Nephron (organoid): ENCODE results near the gene ARHGEF6.

Source experiments
- H3K27ac Mint-ChIP-seq, 3 experiments: 2 replicates each; pipeline ENCODE4 v1.8.0; 2020; ENCODE audit warnings: mixed read lengths in 3 of 3, mild to moderate bottlenecking in 2 of 3, moderate library complexity in 1 of 3
- H3K27me3 Mint-ChIP-seq: 2 replicates; pipeline ENCODE4 v1.8.0; 2021; ENCODE audit warnings: low read depth, mild to moderate bottlenecking, moderate library complexity, mixed read lengths
- H3K36me3 Mint-ChIP-seq: 2 replicates; pipeline ENCODE4 v1.8.0; 2020; ENCODE audit warnings: low read depth, mixed read lengths
- H3K4me1 Mint-ChIP-seq: 2 replicates; pipeline ENCODE4 v1.8.0; 2020; ENCODE audit warnings: mixed read lengths
- H3K4me3 Mint-ChIP-seq, 3 experiments: 2 replicates each; pipeline ENCODE4 v1.8.0; 2020; ENCODE audit warnings: mild to moderate bottlenecking in 3 of 3, mixed read lengths in 3 of 3, moderate library complexity in 2 of 3
- H3K9me3 Mint-ChIP-seq: 2 replicates; pipeline ENCODE4 v1.8.0; 2020; ENCODE audit warnings: mixed read lengths
- CTCF ChIP-seq, 3 experiments: fragments of 200-600 bp; sonication (generic); IDR thresholded peaks; one replicate each; pipeline ENCODE4 v1.5.0; 2021; ENCODE audit warnings: antibody characterized with exemption in 3 of 3; ENCODE audit not compliant: unreplicated experiment in 3 of 3

ARHGEF6 gene

DNA sequence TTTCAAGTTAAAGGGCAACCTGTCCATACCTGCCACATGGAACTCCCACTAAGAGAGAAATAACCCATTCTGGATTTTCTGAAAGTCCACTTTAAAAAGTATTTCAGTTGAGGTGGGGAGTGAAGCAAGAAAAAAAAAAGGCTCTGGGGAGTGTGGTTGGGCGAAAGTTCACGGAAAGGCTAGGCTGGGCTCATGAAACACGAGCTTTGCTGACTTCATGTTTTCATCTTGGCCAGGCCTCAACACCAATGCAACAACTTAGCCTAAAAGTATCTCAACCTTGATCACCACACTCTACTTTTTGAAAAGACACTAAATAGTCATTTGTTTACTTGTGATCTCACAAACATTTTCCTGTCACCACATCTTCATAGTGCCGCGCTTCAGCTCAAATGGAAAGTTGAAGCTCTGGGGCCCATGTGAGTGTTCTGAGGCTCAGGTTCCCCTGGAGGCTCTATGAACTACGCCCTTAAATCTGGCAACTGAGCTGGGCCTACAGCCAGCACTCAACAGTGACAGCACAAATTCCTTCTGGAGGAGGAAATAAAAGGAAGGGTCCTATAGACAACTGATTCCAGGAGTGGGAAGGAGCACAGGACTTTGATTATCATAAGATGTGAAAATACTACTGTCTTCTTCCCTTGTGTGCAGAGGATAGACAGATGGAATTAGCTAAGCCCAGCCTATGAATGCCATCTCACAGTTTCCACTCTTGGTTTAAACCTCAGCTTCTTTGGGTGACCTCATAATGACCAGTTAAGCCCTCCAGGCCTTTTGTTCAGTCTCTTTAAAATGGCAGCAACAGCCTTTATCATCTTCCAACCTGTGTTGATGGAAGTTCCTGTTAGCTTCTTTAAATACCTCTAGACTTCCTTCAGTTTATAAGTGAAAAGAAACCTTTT is 127.7 kb downstream of the ARHGEF6 start:
- H3K27ac Mint-ChIP-seq, result no peak overlapping the region

GRCh38 chrX:136650811-136651210 is 129.9 kb downstream of the ARHGEF6 start:
- Mint-ChIP-seq H3K4me3 (no peak overlapping the region), H3K27ac (no peak overlapping the region), H3K9me3 (peaks cover 7% of the 10 kb centered on the region), H3K27me3 (no peaks in the 10 kb centered on the region), H3K36me3 (no peaks in the 10 kb centered on the region), H3K4me1 (no peaks in the 10 kb centered on the region)
- TF ChIP-seq CTCF (IDR thresholded peaks at IDR 0.05; ENCODE audit: unreplicated experiment in 3 of 3), result no peak

More for the DNA sequence above, 127.7 kb downstream of the ARHGEF6 start:
- Mint-ChIP-seq H3K27me3 (no peaks in the 10 kb centered on the region), H3K36me3 (no peaks in the 10 kb centered on the region), H3K4me3 (no peak overlapping the region), H3K9me3 (peaks cover 2% of the 10 kb centered on the region), H3K4me1 (no peaks in the 10 kb centered on the region)
- TF ChIP-seq CTCF (IDR thresholded peaks at IDR 0.05; ENCODE audit: unreplicated experiment in 3 of 3), result no peak

DNA sequence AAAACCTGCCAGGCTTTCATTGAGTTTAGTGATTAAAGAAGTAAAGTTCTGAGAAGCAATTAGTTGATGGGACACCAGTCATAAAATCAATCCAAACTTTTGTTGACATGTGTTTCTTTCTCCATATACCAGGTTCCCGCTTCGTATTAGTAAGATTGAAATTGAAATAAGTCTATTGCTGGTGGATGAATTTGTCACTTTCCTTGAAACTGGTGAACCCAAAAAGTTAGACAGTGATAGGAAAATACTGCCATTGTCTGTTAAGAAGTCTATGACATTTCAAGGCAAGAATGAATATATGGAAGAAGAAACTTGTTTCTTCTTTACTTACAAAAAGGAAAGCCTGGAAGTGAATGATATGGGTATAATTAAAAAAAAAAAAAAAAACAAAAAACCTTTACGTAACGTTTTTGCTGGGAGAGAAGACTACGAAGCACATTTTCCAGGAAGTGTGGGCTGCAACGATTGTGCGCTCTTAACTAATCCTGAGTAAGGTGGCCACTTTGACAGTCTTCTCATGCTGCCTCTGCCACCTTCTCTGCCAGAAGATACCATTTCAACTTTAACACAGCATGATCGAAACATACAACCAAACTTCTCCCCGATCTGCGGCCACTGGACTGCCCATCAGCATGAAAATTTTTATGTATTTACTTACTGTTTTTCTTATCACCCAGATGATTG is 132.9 kb downstream of the ARHGEF6 start, which contains the start of gene CD40LG:
TSS of gene CD40LG (plus strand) at position 482 of the 684 bp plus-strand sequence. CDS start at position 573, 91 bp downstream.
- Mint-ChIP-seq H3K36me3 (no peaks in the 10 kb centered on the region), H3K27me3 (no peaks in the 10 kb centered on the region), H3K4me1 (no peaks in the 10 kb centered on the region), H3K4me3 (no peak within 1 kb of the TSS), H3K27ac (no peak within 1 kb of the TSS), H3K9me3 (peaks cover 13% of the 10 kb centered on the region)
- no peak for TF ChIP-seq CTCF (IDR thresholded peaks at IDR 0.05; ENCODE audit: unreplicated experiment in 3 of 3)

DNA sequence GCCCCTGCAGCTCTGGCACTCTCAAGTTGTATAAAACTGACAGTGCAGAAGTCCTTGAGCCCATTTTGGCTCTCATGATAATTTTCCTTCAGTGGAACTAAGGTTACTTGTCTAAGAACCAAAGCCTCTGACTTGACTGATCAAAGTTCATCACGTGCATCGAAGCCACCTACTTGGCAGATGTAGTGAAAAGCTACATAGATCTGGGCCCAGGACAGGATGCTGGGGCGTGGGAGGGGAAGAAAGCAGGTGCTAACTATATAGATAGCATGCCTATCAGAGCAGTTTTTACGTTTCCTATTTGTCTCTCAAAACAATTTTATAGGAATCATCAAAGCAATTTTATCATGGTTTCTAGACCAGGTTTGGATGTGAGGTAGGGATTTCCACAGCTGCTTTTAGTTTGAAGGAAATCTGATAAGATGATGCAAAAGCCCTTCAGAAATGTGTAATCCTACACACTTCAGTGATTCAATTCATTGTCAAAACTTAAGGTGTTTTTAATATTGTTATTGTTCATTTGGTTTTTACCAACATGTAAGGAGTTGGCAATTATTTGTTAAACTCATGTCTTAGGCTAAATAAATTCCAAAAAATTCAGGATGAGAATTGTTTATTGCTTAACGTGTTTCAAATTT is 134.0 kb downstream of the ARHGEF6 start:
- H3K4me1 Mint-ChIP-seq, result no peaks in the 10 kb centered on the region
- no peak for TF ChIP-seq CTCF (IDR thresholded peaks at IDR 0.05; ENCODE audit: unreplicated experiment in 3 of 3)
- H3K27ac Mint-ChIP-seq, result no peak overlapping the region
- H3K36me3 Mint-ChIP-seq, result no peaks in the 10 kb centered on the region
- no peaks in the 10 kb centered on the region for H3K27me3 Mint-ChIP-seq
- peaks cover 13% of the 10 kb centered on the region for H3K9me3 Mint-ChIP-seq
- H3K4me3 Mint-ChIP-seq, result no peak overlapping the region

- TF ChIP-seq CTCF (IDR thresholded peaks at IDR 0.05; ENCODE audit: unreplicated experiment in 3 of 3), result no peak
- peaks cover 19% of the 10 kb centered on the region for H3K9me3 Mint-ChIP-seq
- no peaks in the 10 kb centered on the region for H3K4me1 Mint-ChIP-seq
- H3K27me3 Mint-ChIP-seq, result no peaks in the 10 kb centered on the region
- H3K27ac Mint-ChIP-seq, result no peak overlapping the region
- no peak overlapping the region for H3K4me3 Mint-ChIP-seq
- no peaks in the 10 kb centered on the region for H3K36me3 Mint-ChIP-seq
Observed at GRCh38 chrX:136643243-136643642, 137.5 kb downstream of the ARHGEF6 start.
